ENCODE measurements around the gene PAEP.
"Not testable (repeated sequence)": the region's sequence is repeated elsewhere in the genome, so short reads cannot be mapped to it uniquely, and the experiment has no call there.

Gene PAEP

DNA sequence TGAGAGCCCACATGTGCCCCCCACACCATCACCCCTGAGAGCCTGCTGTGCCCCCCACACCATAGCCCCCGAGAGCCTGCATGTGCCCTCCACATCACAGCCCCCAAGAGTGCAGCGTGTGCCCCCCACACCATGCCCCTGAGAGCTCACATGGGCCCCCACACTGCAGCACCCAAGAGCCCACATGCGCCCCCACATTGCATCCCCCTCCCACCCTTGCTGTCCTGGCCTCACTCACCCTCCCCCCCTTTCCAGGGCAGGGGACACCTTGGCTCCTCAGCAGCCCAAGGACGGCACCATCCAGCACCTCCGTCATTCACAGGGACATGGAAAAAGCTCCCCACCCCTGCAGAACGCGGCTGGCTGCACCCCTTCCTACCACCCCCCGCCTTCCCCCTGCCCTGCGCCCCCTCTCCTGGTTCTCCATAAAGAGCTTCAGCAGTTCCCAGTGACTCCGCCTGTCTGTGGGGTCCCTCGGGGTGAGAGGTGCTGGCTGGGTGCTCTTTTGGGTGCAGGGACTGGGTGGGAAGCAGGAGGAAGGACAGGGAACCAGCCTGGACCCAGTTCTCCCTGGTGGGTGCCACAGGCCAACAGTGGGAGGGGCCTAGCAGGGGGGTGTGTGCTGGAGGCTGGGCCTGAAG is 35.3 kb upstream of the PAEP start:
- no peak for DNase-seq (ENCODE audit: low read depth in 2 of 2)

DNA sequence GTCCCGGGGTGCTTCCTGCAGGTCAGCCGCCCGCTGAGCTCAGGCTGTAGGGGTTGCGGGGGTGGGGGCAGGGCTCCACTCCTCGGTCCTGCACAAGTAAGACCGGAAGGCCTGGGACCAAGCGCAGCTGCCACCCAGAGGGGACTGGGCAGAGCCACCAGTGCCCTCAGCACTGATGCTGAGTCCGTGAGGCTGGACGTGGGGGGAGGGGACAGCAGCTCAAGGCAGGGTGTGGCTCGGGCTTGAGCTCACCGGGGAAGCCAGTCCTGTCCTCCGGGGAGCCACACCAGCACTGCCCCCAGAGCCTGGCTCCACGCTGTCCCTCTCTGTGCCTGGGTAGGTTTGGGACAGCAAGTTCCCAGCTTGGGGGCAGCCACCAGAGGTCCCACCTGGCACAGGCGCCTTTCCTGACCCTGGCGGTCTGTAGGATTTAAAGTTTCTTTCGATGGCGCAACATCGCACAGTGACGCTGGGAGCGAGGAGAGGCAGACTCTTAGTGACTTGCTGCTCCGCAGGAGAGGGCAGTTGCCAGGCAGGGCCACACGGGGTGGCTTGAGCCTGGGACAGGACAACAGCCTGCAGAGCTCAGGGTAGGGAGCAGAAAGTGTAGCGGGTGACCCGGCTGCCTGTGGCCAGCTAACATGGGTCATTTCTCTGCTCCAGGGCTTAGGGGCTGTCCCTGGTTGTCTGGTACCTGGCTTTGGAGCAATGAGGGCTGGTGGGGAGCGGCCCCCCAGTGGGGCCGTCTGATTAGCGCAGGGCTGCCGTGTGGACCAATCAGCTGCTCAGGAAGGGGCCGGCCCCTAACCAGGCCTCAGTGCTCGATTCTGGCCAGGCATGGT is 34.6 kb upstream of the PAEP start:
- no peak for DNase-seq (ENCODE audit: low read depth in 2 of 2)

- not testable (repeated sequence) for DNase-seq (ENCODE audit: low read depth in 2 of 2)
Observed at GRCh38 chr9:135528842-135529435, 32.6 kb upstream of the PAEP start.

DNA sequence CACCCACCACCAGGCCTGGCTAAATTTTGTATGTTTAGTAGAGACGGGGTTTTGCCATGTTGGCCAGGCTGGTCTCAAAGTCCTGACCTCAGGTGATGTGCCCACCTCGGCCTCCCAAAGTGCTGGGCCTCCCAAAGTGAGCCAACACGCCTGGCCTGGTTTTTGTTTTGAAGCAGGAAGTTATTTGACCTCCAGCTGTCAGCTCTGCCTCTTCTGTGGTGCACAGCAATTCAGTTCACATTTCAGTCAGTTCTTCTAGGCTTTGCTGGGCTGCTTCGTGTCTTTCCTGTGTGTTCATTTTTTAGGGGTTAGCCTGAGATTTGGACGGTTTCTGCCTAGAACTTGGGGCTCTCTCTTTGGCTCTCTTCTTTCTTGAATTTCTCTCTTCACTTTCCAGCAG is 31.4 kb upstream of the PAEP start:
- no peak for DNase-seq (ENCODE audit: low read depth in 2 of 2)

DNA sequence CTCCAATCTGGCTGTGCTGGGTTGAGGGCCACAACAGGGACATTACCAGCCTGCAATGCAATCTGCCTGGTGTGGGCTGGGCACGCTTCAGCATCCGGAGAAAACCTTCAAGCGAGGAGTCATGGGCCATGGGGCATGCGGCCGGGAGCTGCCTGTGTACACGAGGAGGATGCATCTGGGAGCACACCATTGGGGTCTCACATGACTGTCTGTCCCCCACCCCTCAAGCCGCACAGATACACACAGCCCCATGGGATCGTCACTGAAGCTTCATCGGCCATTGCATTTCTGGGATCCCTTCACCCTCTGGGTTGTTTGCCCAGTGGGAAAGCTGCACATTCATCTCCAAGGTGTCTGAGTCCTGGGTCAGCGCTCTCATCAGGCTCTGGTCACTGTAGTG is 30.5 kb upstream of the PAEP start:
- DNase-seq (ENCODE audit: low read depth in 2 of 2): no peak

DNA sequence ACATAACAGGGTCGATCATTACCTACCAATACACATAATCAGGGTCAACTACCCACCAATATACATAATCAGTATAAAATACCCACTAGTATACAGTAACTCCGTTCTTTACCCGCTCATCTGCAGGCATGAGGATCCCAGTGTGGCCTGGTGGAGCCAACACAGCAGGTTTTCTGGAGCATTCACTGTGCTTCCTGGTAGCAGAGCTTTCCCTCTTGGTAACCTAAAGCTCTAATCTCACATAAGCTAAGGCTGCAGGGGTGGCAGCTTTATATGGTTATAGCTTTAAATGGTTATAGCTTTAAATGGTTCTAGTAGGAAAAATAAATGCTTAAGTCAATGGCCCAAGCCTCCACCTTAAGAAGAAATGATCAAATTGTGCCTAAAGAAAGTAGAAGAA is 28.4 kb upstream of the PAEP start:
- no peak for DNase-seq (ENCODE audit: low read depth in 2 of 2)

- DNase-seq (ENCODE audit: low read depth in 2 of 2): no peak
Observed at GRCh38 chr9:135533674-135534073, 27.9 kb upstream of the PAEP start.

GRCh38 chr9:135534192-135534711 is 27.3 kb upstream of the PAEP start:
- not testable (repeated sequence) for DNase-seq (ENCODE audit: low read depth in 2 of 2)

DNA sequence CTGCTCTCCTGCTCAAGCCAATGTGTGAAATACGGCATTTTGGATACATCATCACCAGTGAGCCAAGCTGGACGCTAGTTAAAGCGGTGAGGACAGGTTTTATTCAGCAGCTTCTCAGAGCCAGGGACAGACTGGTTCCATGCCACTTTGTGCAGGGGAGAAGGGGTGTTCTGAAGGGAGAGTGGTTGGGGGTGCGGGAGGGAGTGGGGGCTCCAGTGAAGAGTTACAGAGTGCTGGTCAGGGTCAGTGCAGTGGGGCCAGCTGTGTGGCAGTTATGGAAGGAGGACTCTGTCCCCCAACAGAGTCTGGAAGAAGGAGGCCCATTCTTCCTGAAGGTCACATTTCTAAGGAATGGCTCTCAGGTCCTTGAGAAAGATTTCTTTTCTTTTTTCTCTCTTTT is 26.7 kb upstream of the PAEP start:
- DNase-seq (ENCODE audit: low read depth in 2 of 2): not testable (repeated sequence)

DNA sequence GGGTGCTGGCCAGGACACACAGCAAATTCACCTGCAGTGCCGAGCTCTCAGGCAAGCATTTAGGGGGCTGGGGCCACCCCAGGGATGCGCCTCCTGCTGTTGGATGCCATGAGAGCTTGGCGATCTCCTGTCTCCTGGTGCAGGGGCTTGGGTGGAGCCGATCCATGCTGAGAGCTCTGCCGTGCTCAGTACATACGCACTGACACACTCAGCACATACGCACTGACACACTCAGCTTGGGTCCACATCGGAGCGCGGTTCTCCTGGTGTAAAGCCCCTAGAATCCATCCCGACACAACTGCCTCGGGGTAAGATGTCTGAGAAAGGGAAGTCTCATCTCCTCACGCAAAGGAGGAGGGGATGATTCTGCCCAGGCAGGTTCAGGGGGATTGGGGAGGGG is 25.9 kb upstream of the PAEP start:
- not testable (repeated sequence) for DNase-seq (ENCODE audit: low read depth in 2 of 2)

DNA sequence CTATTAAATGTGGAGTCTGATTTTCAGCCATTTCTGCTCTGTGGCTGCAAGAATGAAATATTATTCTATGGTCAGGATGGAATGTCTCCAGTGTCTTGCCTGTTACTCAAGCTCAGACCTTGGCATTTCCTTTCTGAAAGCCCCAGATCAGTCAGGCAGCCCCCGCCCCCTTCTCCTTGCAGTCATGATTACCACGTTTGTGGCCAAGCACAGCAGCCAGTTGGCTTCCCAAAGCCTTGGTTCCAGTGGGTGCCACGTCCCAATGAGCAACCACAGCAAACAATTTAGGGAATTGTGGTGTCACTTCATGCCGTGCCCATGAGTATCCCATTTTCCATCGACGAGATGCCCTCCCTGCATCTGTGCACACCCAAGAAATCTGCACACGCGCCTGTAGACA is 25.3 kb upstream of the PAEP start:
- no peak for DNase-seq (ENCODE audit: low read depth in 2 of 2)

- not testable (repeated sequence) for DNase-seq (ENCODE audit: low read depth in 2 of 2)
Observed at GRCh38 chr9:135543262-135543894, 18.2 kb upstream of the PAEP start.

GRCh38 chr9:135544981-135545635 is 16.4 kb upstream of the PAEP start:
- no peak for DNase-seq (ENCODE audit: low read depth in 2 of 2)

- DNase-seq (ENCODE audit: low read depth in 2 of 2): not testable (repeated sequence)
Observed at GRCh38 chr9:135545646-135546176, 15.8 kb upstream of the PAEP start, which contains the start of gene OBP2A. TSS of gene OBP2A (plus strand) at chr9:135546126. CDS start at chr9:135546181, 55 bp downstream.

- DNase-seq (ENCODE audit: low read depth in 2 of 2): not testable (repeated sequence)
Observed at GRCh38 chr9:135546792-135547617, 14.6 kb upstream of the PAEP start.

DNA sequence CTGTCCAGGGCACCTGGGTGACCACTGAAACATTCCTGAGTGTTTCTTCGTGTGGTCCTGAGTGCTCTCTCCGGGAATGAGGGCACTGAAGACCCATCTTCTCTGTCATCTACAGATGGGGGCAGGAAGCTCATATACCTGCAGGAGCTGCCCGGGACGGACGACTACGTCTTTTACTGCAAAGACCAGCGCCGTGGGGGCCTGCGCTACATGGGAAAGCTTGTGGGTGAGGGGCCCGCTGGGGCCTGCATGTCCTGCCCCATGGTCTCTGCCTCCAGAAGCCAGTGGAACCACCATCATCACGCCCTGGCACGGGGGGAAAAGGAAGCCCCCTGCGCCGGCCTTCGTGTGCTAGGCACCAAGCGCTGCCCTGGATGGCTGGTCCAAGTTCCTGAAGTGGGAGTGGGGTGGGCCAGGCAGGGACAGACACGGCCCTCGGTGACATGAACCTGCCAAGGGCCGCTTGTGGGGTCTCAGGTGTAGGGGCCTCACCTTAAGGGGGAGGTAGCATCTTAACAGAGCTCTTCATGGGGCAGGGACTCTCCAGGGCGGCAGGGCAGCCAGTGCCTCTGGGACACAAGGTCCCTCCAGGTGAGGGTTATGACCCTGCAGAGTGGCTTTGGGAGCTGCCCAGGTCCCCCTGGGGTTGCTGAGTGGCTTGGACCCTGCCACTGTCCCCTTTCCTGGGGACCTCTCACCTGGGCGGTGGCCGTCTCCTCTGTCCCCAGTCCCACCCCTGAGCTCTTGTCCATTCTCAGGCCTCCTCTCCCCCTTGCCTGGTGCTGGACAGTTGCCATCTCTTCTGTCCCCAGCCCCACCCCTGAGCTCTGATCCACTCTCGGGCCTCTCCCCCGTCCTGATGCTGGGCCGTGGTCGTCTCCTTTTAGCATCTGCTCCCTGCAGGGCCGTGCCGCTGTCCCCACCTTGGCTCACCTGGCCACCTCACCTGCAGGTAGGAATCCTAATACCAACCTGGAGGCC is 13.5 kb upstream of the PAEP start:
- DNase-seq (ENCODE audit: low read depth in 2 of 2): no peak

GRCh38 chr9:135549478-135550343 is 11.8 kb upstream of the PAEP start:
- not testable (repeated sequence) for DNase-seq (ENCODE audit: low read depth in 2 of 2)

DNA sequence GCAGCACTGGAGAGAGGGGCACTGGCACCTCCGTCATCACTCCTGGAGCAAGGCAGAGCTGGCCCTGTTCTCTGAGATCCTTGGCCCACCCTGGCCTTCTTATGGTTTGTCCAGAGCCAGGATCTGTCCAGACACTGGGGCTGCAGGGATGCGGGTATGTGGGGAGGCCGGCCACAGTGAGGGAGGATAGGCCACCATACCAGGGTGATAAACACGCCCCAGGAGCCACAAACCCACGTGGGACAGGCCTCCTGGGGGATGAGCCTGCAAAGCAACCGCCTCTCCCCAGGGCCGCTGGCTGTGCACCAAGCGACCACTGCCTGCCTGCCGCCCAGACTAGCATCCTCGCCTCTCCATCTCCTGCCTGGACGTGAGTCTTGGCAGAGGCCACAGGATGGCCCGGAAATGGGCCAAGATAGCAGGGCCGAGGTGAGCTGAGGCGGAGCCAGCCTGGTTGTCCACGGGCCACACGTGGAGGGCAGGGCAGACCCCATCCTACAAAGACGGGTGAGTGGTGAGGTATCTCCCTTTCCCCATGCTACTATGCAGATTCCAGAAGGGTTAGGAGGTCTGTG is 11.1 kb upstream of the PAEP start:
- no peak for DNase-seq (ENCODE audit: low read depth in 2 of 2)
